ENCODE data around the gene TRIM32. TPM values are rescaled to one million over a fixed set of nuclear protein-coding genes. Genes with fewer than 3 reads are reported as not detected.

The TRIM32 gene
- total RNA-seq, 6 donors from 2014 or later: 9.0 to 22.6 (median 12.8) TPM

DNA sequence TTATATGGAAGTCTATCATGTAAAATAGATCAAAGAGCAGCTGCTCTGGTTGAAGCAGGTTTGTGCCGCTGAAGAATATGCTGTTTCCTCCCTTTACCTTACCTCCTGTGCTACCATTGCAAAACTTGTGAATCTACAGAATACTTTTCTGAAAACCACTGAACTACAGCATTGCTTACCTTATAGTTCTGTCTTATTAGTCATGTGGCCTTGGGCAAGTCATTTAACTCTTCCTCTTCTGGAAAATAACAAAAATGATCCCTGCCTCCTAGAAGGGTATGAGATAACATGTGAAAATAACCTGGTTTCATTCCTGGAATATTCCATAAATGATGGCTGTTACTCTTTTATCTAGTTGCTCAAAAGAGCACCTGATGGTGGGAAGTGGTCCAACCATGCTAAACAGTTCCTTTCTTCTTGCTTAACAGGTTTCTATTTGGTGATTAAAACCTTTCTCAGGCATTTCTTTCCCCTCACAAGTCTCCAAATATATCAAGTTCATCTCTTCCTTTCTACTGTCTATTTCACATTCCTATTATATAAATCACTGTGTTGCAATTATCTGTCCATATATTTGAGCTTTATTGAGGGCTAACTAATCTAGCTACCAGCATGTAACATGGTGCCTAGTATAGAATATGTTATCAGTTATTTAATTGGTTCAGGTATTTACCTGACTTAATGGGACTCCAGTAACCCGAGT is 15.0 kb downstream of the TRIM32 start:
- Histone ChIP-seq H3K27ac (no peak overlapping the region), H3K36me3 (peaks cover 9 to 32% (median 22%) of the 10 kb centered on the region in 4 donors), H3K4me3 (no peak overlapping the region), H3K27me3 (no peaks in the 10 kb centered on the region), H3K4me1 (no peaks in the 10 kb centered on the region), H3K9me3 (no peaks in the 10 kb centered on the region)
- no peak for TF ChIP-seq EP300 (IDR thresholded peaks at IDR 0.05)
- no peak for TF ChIP-seq CTCF (IDR thresholded peaks at IDR 0.05)
- no peak for TF ChIP-seq POLR2AphosphoS5 (IDR thresholded peaks at IDR 0.05)
- TF ChIP-seq POLR2A (IDR thresholded peaks at IDR 0.05): no peak
- DNase-seq: no peak
- WGBS, 2 donors: 41 to 91% methylated on average over 2 of the region's 2 CpGs
- no peak for ATAC-seq (ENCODE audit: low FRiP score in 2 of 2)

- Histone ChIP-seq H3K27ac (no peak overlapping the region), H3K9me3 (no peaks in the 10 kb centered on the region), H3K4me1 (no peaks in the 10 kb centered on the region), H3K36me3 (peaks cover 4 to 19% (median 11%) of the 10 kb centered on the region in 4 donors), H3K27me3 (no peaks in the 10 kb centered on the region), H3K4me3 (no peak overlapping the region)
- TF ChIP-seq EP300 (IDR thresholded peaks at IDR 0.05): no peak
- no peak for TF ChIP-seq POLR2AphosphoS5 (IDR thresholded peaks at IDR 0.05)
- TF ChIP-seq POLR2A (IDR thresholded peaks at IDR 0.05): no peak
- TF ChIP-seq CTCF (IDR thresholded peaks at IDR 0.05): no peak
- 94 to 95% methylated on average over 3 of the region's 3 CpGs for WGBS, 2 donors
- ATAC-seq (ENCODE audit: low FRiP score in 2 of 2) (no peak), DNase-seq (no peak)
Measured at GRCh38 chr9:116703634-116704033, 16.5 kb downstream of the TRIM32 start.

- Histone ChIP-seq H3K36me3 (peaks cover 0 to 11% (median 2%) of the 10 kb centered on the region in 4 donors), H3K9me3 (no peaks in the 10 kb centered on the region), H3K4me3 (no peak overlapping the region), H3K27ac (no peak overlapping the region), H3K4me1 (no peaks in the 10 kb centered on the region), H3K27me3 (no peaks in the 10 kb centered on the region)
- no peak for TF ChIP-seq EP300 (IDR thresholded peaks at IDR 0.05)
- TF ChIP-seq POLR2A (IDR thresholded peaks at IDR 0.05): no peak
- TF ChIP-seq CTCF (IDR thresholded peaks at IDR 0.05): no peak
- no peak for TF ChIP-seq POLR2AphosphoS5 (IDR thresholded peaks at IDR 0.05)
- no peak for ATAC-seq (ENCODE audit: low FRiP score in 2 of 2)
- no peak for DNase-seq
Measured at GRCh38 chr9:116704470-116704869, 17.4 kb downstream of the TRIM32 start.

GRCh38 chr9:116705531-116705930 is 18.4 kb downstream of the TRIM32 start:
- no peak for ATAC-seq (ENCODE audit: low FRiP score in 2 of 2)
- 44 to 65% methylated on average over 1 of the region's 1 CpG for WGBS, 2 donors
- H3K4me1 ChIP-seq: no peaks in the 10 kb centered on the region

More at GRCh38 chr9:116705531-116705930, 18.4 kb downstream of the TRIM32 start:
- Histone ChIP-seq H3K27ac (no peak overlapping the region), H3K4me3 (no peak overlapping the region), H3K36me3 (peaks cover 0 to 3% (median 0%) of the 10 kb centered on the region in 4 donors), H3K9me3 (no peaks in the 10 kb centered on the region), H3K27me3 (no peaks in the 10 kb centered on the region)
- no peak for DNase-seq
- TF ChIP-seq POLR2AphosphoS5 (IDR thresholded peaks at IDR 0.05): no peak
- TF ChIP-seq POLR2A (IDR thresholded peaks at IDR 0.05): no peak
- TF ChIP-seq EP300 (IDR thresholded peaks at IDR 0.05): no peak
- TF ChIP-seq CTCF (IDR thresholded peaks at IDR 0.05): no peak

Measured in upper lobe of left lung (tissue), 6 donors.